Loucy (cell line): ENCODE results near the gene VPS16.
A peak's percentile ranks its signal among the peaks of the same experiment; 100 is the strongest.

ENCODE experiments used
- H2AFZ ChIP-seq: fragments of 200-600 bp; sonication (generic); 2 replicates; pipeline ENCODE4 v1.6.0; 2016; ENCODE audit warnings: antibody characterized with exemption, mild to moderate bottlenecking, low read length, moderate library complexity
- H3F3A ChIP-seq: fragments of 200-600 bp; 2 replicates; pipeline ENCODE4 v1.6.0; 2016; ENCODE audit warnings: antibody characterized with exemption, low read depth, mild to moderate bottlenecking
- H3K27me3 ChIP-seq: fragments of 200-600 bp; sonication (generic); 2 replicates; pipeline ENCODE4 v1.6.1; 2014; ENCODE audit warnings: low read length, mild to moderate bottlenecking; ENCODE audit not compliant: insufficient read depth, poor library complexity, severe bottlenecking
- H3K36me3 ChIP-seq: fragments of 200-600 bp; sonication (generic); 2 replicates; pipeline ENCODE4 v1.6.1; 2016; ENCODE audit warnings: low read length; ENCODE audit not compliant: insufficient read depth
- H3K4me1 ChIP-seq: fragments of 200-600 bp; sonication (generic); 2 replicates; pipeline ENCODE4 v1.5.1; 2014; ENCODE audit warnings: low read length, mild to moderate bottlenecking; ENCODE audit not compliant: insufficient read depth, poor library complexity, severe bottlenecking
- H3K4me2 ChIP-seq: fragments of 200-600 bp; sonication (generic); 2 replicates; pipeline ENCODE4 v1.6.0; 2014; ENCODE audit warnings: antibody characterized with exemption, low read length, low read depth, mild to moderate bottlenecking; ENCODE audit not compliant: poor library complexity, severe bottlenecking
- H3K4me3 ChIP-seq: fragments of 200-600 bp; sonication (generic); 2 replicates; pipeline ENCODE4 v1.5.1; 2014; ENCODE audit warnings: low read length, mild to moderate bottlenecking, mixed read lengths; ENCODE audit not compliant: poor library complexity, severe bottlenecking
- H3K79me2 ChIP-seq: fragments of 200-600 bp; sonication (generic); 2 replicates; pipeline ENCODE4 v1.6.1; 2014; ENCODE audit warnings: low read length; ENCODE audit not compliant: insufficient read depth
- H3K9ac ChIP-seq: fragments of 200-600 bp; sonication (generic); 2 replicates; pipeline ENCODE4 v1.6.0; 2014; ENCODE audit warnings: mild to moderate bottlenecking, low read depth, low read length, moderate library complexity; ENCODE audit not compliant: poor library complexity, severe bottlenecking
- H3K9me2 ChIP-seq: fragments of 200-600 bp; sonication (generic); replicated peaks from 2 replicates; pipeline ENCODE4 v1.6.1; 2016; ENCODE audit warnings: low read depth, low read length, mixed read lengths
- H3K9me3 ChIP-seq: fragments of 200-600 bp; sonication (generic); 2 replicates; pipeline ENCODE4 v1.6.1; 2014; ENCODE audit warnings: mild to moderate bottlenecking, antibody characterized with exemption, low read length, low read depth; ENCODE audit not compliant: insufficient read depth
- H4K20me1 ChIP-seq: fragments of 200-600 bp; sonication (generic); 2 replicates; pipeline ENCODE4 v1.6.0; 2014; ENCODE audit warnings: antibody characterized with exemption, low read length, mild to moderate bottlenecking; ENCODE audit not compliant: insufficient read depth, poor library complexity, severe bottlenecking
- CTCF ChIP-seq: fragments of 200-600 bp; sonication (generic); conservative IDR thresholded peaks from 2 replicates; pipeline ENCODE4 v1.5.1; 2014; ENCODE audit warnings: mild to moderate bottlenecking, antibody characterized with exemption, low read length
- EZH2phosphoT487 ChIP-seq: fragments of 200-600 bp; IDR thresholded peaks from 2 replicates; pipeline ENCODE4 v1.6.1; 2018; ENCODE audit warnings: antibody characterized with exemption, mild to moderate bottlenecking, moderate library complexity, borderline replicate concordance

Gene VPS16

DNA sequence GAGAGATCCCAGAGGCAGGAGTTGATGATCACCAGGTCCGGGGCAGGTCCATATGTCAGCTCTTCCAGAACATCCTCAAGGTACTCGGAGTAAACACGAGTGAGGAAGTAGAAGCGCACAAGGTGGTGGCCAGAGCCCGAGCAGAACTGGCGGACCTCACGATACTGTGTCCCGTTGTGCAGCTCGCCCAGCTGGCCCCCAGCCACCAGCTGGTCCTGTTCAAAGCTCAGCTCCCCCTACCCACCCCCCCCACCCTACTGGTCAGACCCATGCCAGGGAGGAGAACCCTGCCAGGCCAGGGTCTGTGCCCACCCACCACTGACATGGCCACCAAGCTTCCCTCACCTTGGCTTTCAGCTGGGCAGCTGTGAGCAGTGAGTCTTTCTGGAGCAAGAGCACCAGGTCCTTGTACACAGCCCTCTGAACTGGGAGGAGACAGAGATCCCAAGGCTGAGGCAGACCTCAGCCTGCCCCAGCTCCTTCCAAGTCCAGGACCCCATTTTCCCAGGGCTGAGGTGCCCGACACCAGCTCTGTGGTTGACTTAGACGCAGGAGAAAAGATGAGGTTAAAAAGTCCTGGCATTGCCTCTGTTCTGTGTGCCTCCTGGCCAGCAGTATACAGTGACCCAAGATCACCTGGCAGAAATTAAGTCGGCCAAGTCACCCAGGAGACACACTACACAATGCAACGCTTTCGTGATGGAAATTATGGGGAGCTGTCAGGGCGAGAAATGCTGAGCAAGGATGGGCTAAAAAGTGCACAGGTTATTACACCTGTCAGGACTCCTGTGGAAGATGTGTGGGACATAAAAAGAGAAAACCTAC, 1.5 kb upstream of the VPS16 start:
- TF ChIP-seq EZH2phosphoT487 (no peak), CTCF (no peak)
- H4K20me1 ChIP-seq, result no peaks in the 10 kb centered on the region
- no peaks in the 10 kb centered on the region for H3K36me3 ChIP-seq
- H3K27me3 ChIP-seq, result no peaks in the 10 kb centered on the region
- H3F3A ChIP-seq, result no peaks in the 10 kb centered on the region
- H3K9me2 ChIP-seq, result no peaks in the 10 kb centered on the region
- H3K79me2 ChIP-seq, result peaks cover 30% of the 10 kb centered on the region; the same call in 1 of the 2 replicates
- H3K4me1 ChIP-seq, result peaks cover 27% of the 10 kb centered on the region
- peak overlapping the region; percentile 93 for H3K4me3 ChIP-seq
- peak overlapping the region; percentile 85 for H3K9ac ChIP-seq
- H3K4me2 ChIP-seq, result peak overlapping the region; percentile 90
- H3K9me3 ChIP-seq, result no peaks in the 10 kb centered on the region
- no peak overlapping the region for H2AFZ ChIP-seq

GRCh38 chr20:2839732-2840137, 810 bp upstream of the VPS16 start:
- peaks cover 33% of the 10 kb centered on the region for H3K4me1 ChIP-seq
- no peaks in the 10 kb centered on the region for H3K36me3 ChIP-seq
- H4K20me1 ChIP-seq, result no peaks in the 10 kb centered on the region
- no peaks in the 10 kb centered on the region for H3K9me3 ChIP-seq
- no peaks in the 10 kb centered on the region for H3K27me3 ChIP-seq
- H3K9ac ChIP-seq, result peak overlapping the region; percentile 85
- no peak overlapping the region for H2AFZ ChIP-seq
- H3F3A ChIP-seq, result no peaks in the 10 kb centered on the region
- peak overlapping the region; percentile 93 for H3K4me3 ChIP-seq
- H3K79me2 ChIP-seq, result peaks cover 30% of the 10 kb centered on the region; the same call in 1 of the 2 replicates
- TF ChIP-seq CTCF, result no peak
- no peak for TF ChIP-seq EZH2phosphoT487
- H3K4me2 ChIP-seq, result peak overlapping the region; percentile 90
- H3K9me2 ChIP-seq, result no peaks in the 10 kb centered on the region

GRCh38 chr20:2840967-2841531, 504 bp downstream of the VPS16 start:
- H3F3A ChIP-seq, result no peaks in the 10 kb centered on the region
- H3K4me1 ChIP-seq, result peaks cover 33% of the 10 kb centered on the region
- peaks cover 30% of the 10 kb centered on the region; the same call in 1 of the 2 replicates for H3K79me2 ChIP-seq
- no peaks in the 10 kb centered on the region for H4K20me1 ChIP-seq
- H3K9me2 ChIP-seq, result no peaks in the 10 kb centered on the region
- TF ChIP-seq EZH2phosphoT487 (no peak), CTCF (no peak)
- H3K4me3 ChIP-seq, result peak overlapping the region; percentile 93
- H3K36me3 ChIP-seq, result no peaks in the 10 kb centered on the region
- H3K9me3 ChIP-seq, result no peaks in the 10 kb centered on the region
- H3K27me3 ChIP-seq, result no peaks in the 10 kb centered on the region
- H3K9ac ChIP-seq, result peak overlapping the region; percentile 85
- peak overlapping the region; percentile 84 for H3K4me2 ChIP-seq
- peak overlapping the region; percentile 80 for H2AFZ ChIP-seq
